NCI-H2196 treated with DMSO at 0.1 percent for 48 hours (cell line): Measurements from ENCODE around the gene KIF19.

ENCODE experiments used
- DNase-seq: peaks from one replicate; lab custom pipeline; 2025; ENCODE audit not compliant: unreplicated experiment; lab: John Stamatoyannopoulos, UW

KIF19 gene

DNA sequence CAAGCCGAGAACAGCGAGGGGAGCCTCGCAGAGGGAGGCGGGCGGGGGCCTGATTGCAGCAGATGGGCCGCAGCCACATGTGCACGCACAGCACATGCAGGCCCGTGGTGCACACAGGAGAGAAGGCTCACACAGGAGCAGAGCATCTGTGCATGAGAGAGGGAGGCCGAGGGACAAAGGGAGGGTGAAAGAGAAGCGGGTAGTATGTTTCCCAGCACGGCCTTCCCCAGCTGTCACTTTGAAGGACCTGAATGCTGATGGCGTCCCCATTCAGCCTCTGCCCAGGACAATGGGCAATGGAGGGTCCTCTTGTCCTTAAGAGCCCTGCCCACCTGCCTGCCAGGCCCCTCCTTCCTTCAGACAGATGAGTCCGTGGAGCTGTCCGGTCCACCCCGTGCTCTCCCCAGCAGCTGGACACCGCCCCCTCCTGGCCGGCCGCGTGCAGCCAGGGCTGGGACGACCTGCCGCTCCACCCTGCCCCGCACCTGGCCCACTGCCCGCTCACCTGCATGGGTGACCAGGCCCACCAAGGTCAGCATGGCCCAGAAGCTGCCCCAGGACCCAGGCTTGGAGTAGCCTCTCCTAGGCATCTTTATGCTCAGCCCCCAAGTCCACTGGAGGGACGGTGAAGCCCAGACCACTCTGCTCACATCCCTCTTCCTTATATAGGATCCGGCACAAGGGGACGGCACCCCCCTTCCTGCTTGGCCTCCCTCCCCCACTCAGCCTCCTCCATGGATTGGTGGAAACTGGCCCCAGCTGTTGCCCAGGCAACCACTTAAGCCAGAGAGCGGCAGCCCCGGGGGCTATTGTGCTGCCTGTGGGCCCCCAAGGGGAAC lies 35.4 kb downstream of the KIF19 start, which contains the start of gene BTBD17:
TSS of gene BTBD17 (minus strand) at position 639 of the 839 bp plus-strand sequence. CDS start at position 590, 49 bp downstream.
- DNase-seq, result peak; percentile 20

DNA sequence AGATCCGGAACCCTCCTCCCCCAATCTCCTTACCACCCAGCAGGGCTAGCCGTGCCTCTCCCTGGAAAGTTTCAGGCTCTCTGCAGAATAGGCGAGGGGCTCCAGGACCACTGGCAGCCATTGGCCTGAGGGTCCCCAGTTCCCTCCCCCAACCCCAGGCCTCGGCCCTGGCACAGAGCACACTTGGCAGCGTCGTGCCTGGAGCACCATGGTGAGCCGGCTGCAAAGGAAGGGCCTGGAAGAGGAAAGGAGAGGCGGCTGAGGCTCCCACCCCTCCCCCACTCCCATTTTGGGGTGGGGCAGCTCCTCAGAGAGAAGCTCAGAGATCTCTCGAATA lies 36.0 kb downstream of the KIF19 start:
- no peak for DNase-seq

DNA sequence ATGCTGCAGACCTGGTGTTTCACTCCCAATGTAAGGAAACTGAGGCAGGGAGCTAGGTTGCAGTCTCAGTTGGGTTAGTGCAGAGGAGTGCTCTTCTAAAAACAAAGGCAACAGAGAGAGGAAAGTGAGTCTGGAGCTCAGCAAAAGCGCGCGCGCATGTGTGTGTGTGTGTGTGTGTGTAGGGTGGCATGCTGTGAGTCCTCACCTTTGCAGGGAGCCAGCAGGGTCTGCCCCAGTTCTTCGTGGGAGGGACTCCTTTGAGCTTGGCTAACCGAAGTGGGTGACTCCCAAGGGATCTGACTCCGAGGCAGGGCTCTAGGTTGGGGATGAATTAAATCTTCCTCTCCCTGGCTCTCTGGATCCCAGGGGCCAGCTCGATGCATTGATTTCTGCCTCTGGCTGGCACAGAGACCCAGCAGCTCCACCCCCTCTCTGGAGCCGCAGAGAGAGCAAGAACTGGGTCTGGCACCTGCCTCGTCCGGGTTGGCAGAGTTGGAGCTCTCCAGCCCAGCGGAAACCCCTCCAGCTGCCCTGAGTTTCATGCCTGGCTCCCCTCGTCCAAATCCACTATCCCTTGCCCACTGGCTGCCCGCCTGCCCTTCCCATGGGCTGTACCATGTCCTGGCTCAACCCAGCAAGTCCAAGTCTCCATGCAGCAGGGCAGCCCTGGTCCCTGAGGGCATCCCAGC lies 36.9 kb downstream of the KIF19 start:
- peak; percentile 36 for DNase-seq

- DNase-seq, result no peak
These were observed 41.2 kb downstream of the KIF19 start, which contains the start of gene GPR142 for GRCh38 chr17:74367206-74367605. GPR142 (plus strand) TSS chr17:74367506; CDS start chr17:74369541, 2,035 bp downstream.

- DNase-seq, result peak; percentile 29
These were observed 42.5 kb downstream of the KIF19 start for GRCh38 chr17:74368341-74369081.

DNA sequence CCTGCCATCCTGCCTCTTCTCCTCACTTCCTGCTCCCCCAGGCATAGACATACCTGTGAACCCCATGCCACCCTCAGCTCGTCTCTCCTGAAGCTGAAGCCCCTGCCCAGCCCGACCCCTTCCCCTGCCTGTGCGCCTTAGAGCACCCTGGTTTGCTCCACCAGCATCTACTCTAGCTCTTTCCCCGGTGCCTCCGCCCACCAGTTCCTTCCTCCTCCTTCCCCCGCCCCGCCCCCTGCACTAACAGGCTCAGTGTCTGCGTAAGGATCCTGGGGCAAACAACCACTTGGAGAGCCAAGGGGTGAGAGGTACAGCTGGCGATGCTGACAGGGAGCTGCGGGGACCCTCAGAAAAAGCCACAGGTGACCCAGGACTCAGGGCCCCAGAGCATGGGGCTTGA lies 43.2 kb downstream of the KIF19 start:
- DNase-seq, result no peak

GRCh38 chr17:74369665-74370490 lies 43.9 kb downstream of the KIF19 start:
- DNase-seq, result no peak

GRCh38 chr17:74371653-74372147 lies 45.7 kb downstream of the KIF19 start:
- DNase-seq, result no peak

DNA sequence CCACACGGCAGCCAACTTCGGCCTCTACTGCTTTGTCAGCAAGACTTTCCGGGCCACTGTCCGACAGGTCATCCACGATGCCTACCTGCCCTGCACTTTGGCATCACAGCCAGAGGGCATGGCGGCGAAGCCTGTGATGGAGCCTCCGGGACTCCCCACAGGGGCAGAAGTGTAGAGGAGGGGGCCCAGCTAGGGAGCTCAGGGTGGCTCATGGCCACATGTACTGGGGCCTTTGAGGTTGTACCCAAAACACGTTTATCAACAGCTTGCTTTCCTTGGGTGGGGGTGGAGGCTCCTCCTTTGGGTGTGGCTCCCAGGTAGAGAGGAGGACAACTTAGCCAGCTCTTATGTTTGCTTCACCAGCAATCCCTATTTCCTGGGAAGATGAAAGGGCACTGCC lies 46.4 kb downstream of the KIF19 start:
- no peak for DNase-seq

GRCh38 chr17:74373838-74374606 lies 48.0 kb downstream of the KIF19 start:
- DNase-seq, result peak; percentile 64

GRCh38 chr17:74374858-74375257 lies 48.8 kb downstream of the KIF19 start:
- no peak for DNase-seq

DNA sequence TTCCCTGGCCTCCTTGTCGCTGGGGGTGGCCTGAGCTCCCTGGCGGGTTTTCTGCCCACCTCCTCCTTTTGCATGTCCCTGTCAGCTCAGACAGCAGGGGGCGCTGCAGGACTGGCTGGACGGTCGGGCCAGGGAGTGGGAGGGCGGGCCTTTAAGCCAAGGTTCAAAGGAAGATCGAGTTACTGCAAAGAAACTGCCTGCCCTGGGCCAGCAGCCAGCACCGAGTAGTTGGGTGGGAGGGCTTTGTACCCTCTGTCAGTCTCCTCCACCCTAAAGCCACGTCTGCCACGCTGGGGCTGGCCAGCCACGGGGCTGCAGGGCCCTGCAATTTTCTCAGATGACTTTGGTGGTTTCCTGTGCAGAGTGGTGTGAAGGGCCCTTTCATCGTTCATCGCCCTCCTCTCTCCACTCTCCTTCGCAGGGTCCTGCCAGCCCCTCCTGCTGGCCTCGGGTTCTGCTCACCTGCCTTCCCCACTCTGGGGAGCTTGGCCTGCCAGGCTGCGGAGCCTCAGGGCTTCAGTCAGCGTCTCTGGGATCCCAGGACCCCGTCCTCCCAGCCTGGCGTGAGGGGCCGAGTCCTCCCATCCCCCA lies 53.6 kb downstream of the KIF19 start:
- DNase-seq, result peak; percentile 80

DNA sequence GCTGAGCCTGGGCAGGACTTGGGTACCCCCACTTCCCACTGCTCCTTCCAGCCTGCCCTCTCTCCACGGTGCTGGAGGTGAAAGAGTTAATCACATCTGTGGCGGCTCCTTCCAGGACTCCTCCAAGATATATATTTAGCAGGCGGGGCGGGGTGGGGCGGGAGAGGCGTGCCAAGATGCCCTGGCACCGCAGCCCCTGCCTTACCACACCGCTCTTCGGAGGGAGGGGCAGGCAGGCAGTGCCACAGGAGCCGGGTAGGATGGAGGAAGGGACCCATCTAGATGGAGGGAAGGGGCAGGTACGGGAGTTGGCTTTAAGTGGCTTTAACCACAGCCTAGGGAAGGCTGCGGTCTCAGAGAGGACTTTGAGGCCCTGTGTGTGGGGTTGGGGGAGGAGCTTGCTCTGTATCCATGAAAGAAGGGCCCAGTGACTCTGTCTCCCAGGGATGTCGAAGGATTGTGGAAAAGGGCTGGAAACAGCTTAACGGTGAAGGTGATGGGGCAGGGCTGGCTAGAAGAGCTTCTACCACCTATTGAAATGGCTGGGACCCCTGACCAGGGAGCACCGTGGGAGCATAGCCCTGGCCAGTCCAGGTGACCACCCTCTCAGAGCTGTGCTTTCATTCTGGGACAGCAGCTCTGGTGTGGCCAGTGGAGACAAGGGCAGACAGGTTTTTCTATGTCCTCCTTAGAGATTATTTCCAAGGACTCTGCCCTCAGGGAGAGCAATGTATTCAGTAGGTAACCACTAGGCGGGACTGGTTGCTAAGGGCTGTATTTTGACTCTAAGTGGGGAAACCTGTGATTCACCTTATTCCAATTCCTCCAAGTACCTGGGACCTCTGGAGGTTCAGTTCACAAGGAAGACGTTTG lies 54.3 kb downstream of the KIF19 start:
- DNase-seq, result no peak

GRCh38 chr17:74380959-74381808 lies 55.2 kb downstream of the KIF19 start:
- no peak for DNase-seq

DNA sequence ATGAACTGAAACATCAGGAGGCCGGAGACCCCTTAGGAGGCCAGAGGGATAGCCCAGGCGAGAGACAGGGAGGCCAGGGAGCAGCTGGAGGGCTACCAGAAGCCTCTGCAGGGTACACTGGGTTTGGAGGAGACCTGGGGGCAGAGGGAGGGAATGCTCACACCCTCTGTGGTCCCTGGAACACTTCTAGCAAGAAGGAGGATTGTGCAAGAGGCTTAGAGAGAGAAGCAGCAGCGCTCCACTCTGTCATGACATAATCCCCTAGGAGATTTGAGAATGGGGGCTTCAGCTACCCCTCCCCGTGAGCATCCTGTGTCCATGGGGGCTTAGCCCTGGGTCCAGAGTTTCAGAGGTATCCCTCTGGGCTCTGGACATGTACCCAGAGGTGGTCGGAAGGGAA lies 57.1 kb downstream of the KIF19 start:
- DNase-seq, result no peak

DNA sequence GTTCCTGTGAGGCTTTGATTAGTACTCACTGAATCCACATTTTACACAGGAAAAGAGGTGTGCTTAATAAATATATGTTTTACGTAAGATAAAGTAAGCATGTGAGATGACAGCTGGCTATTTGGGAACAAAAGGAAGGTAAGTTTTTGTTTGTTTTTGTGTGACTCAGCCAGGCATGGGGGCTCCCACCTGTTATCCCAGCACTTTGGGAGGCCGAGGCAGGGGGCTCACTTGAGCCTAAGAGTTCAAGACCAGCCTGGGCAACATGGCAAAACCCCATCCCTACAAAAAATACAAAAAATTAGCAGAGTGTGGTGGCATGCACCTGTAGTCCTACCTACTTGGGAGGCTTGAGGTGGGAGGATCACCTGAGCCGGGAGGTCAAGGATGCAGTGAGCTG lies 59.2 kb downstream of the KIF19 start:
- no peak for DNase-seq

GRCh38 chr17:74386386-74386785 lies 60.4 kb downstream of the KIF19 start:
- DNase-seq, result no peak
